ENCODE results near the gene BHMT.

Gene BHMT

GRCh38 chr5:79111387-79111959 lies at the start of gene BHMT:
Gene BHMT, plus strand, starts transcription at chr5:79111809. Its CDS starts 77 bp downstream, at chr5:79111886.
- DNase-seq: no peak

- DNase-seq: no peak
These were observed 49.2 kb upstream of the BHMT start for GRCh38 chr5:79062436-79062835.

- DNase-seq: no peak
These were observed 41.9 kb upstream of the BHMT start, which contains the start of the genes BHMT2 and DMGDH for GRCh38 chr5:79069488-79070349. Gene BHMT2, plus strand, starts transcription at chr5:79069767. Its CDS starts 16 bp downstream, at chr5:79069783. Gene DMGDH, minus strand, starts transcription at chr5:79069674. Its CDS starts 54 bp downstream, at chr5:79069620.

GRCh38 chr5:79070350-79070667 lies 41.3 kb upstream of the BHMT start:
- no peak for DNase-seq

GRCh38 chr5:79074641-79075040 lies 37.0 kb upstream of the BHMT start:
- DNase-seq: no peak

- no peak for DNase-seq
These were observed 35.8 kb upstream of the BHMT start for GRCh38 chr5:79075646-79076426.

- DNase-seq: no peak
These were observed 34.8 kb upstream of the BHMT start for GRCh38 chr5:79076819-79077218.

- no peak for DNase-seq
These were observed 33.8 kb upstream of the BHMT start for GRCh38 chr5:79077680-79078365.

GRCh38 chr5:79080804-79081203 lies 30.8 kb upstream of the BHMT start:
- DNase-seq: no peak

GRCh38 chr5:79081779-79082178 lies 29.8 kb upstream of the BHMT start:
- DNase-seq: no peak

- no peak for DNase-seq
These were observed 25.5 kb upstream of the BHMT start for GRCh38 chr5:79086116-79086515.

- DNase-seq: no peak
These were observed 23.1 kb upstream of the BHMT start for GRCh38 chr5:79088507-79088906.

- DNase-seq: no peak
These were observed 20.5 kb upstream of the BHMT start for GRCh38 chr5:79091064-79091463.

GRCh38 chr5:79093762-79094161 lies 17.8 kb upstream of the BHMT start:
- no peak for DNase-seq

GRCh38 chr5:79105868-79106267 lies 5.7 kb upstream of the BHMT start:
- DNase-seq: no peak

- no peak for DNase-seq
These were observed 4.4 kb upstream of the BHMT start for GRCh38 chr5:79107020-79107796.

- no peak for DNase-seq
These were observed 3.5 kb upstream of the BHMT start for GRCh38 chr5:79108086-79108485.

GRCh38 chr5:79108792-79109191 lies 2.8 kb upstream of the BHMT start:
- DNase-seq: no peak

GRCh38 chr5:79109527-79110492 lies 1.8 kb upstream of the BHMT start:
- DNase-seq: peak; percentile 35

GRCh38 chr5:79111960-79112702 lies 522 bp downstream of the BHMT start:
- DNase-seq: no peak

Measured in activated naive CD4-positive, alpha-beta T cell treated with anti-CD3 and anti-CD28 coated beads, Interleukin-2, amount 50 U/mL, for 16 hours (primary cell).